HEK293 (cell line): ENCODE data around the gene SPRR5.

ENCODE experiments used
- CTCF ChIA-PET: fragments of 350-600 bp; formaldehyde crosslinking; extraction: SDS; loops from one replicate; lab custom pipeline; 2021; ENCODE audit warnings: antibody characterized with exemption; lab: Yijun Ruan, JAX
- POLR2A ChIA-PET: fragments of 300-600 bp; formaldehyde crosslinking; extraction: SDS; loops from one replicate; lab custom pipeline; 2020; ENCODE audit warnings: antibody characterized with exemption, inconsistent platforms; lab: Yijun Ruan, JAX
- H3K27ac ChIP-seq: fragments of 200-500 bp; sonication (Bioruptor generic); 2 replicates; pipeline ENCODE4 v1.5.1; 2014; ENCODE audit warnings: low read depth, low read length, control low read depth, inconsistent platforms; ENCODE audit errors: extremely low read depth
- H3K36me3 ChIP-seq, 2 experiments: fragments of 200-500 bp in 1 of 2; sonication (Bioruptor generic) in 1 of 2; 1 replicate in 1 of 2; 2 replicates in 1 of 2; pipeline ENCODE4 v1.5.1; 2014 to 2017; ENCODE audit warnings: inconsistent platforms in 2 of 2, low read length in 2 of 2; ENCODE audit not compliant: control insufficient read depth in 2 of 2, insufficient read depth in 1 of 2
- H3K4me1 ChIP-seq: fragments of 200-500 bp; sonication (Bioruptor generic); 2 replicates; pipeline ENCODE4 v1.5.1; 2014; ENCODE audit warnings: mild to moderate bottlenecking, low read length, inconsistent platforms; ENCODE audit not compliant: control insufficient read depth, insufficient read depth
- H3K4me3 ChIP-seq: 2 replicates; pipeline ENCODE4 v1.5.1; 2011; ENCODE audit warnings: low read depth, mild to moderate bottlenecking, control low read depth, low read length, moderate library complexity
- H3K9me3 ChIP-seq: fragments of 200-500 bp; sonication (Bioruptor generic); 2 replicates; pipeline ENCODE4 v1.5.1; 2014; ENCODE audit warnings: low read depth, low read length, inconsistent platforms; ENCODE audit not compliant: control insufficient read depth, insufficient read depth
- BCL6B ChIP-seq: fragments of 450-650 bp; formaldehyde crosslinking; IDR thresholded peaks from 2 replicates; pipeline ENCODE4 v1.5.1; 2017; ENCODE audit warnings: missing biosample characterization, missing genetic modification characterization
- EGR2 ChIP-seq: fragments of 450-650 bp; formaldehyde crosslinking; IDR thresholded peaks from 2 replicates; pipeline ENCODE4 v1.5.1; 2016; ENCODE audit warnings: low read depth, missing biosample characterization, missing genetic modification characterization
- IKZF3 ChIP-seq: fragments of 450-650 bp; IDR thresholded peaks from 2 replicates; pipeline ENCODE4 v1.5.0; 2018; ENCODE audit warnings: missing biosample characterization, mild to moderate bottlenecking, missing genetic modification characterization, moderate library complexity
- KLF16 ChIP-seq: fragments of 450-650 bp; formaldehyde crosslinking; IDR thresholded peaks from 2 replicates; pipeline ENCODE4 v1.5.1; 2017; ENCODE audit warnings: missing biosample characterization, missing genetic modification characterization
- PRDM1 ChIP-seq: fragments of 450-650 bp; formaldehyde crosslinking; IDR thresholded peaks from 2 replicates; pipeline ENCODE4; 2016; ENCODE audit warnings: missing biosample characterization, missing genetic modification characterization
- REPIN1 ChIP-seq: fragments of 450-650 bp; formaldehyde crosslinking; IDR thresholded peaks from 2 replicates; pipeline ENCODE4 v1.5.1; 2017; ENCODE audit warnings: missing biosample characterization, missing genetic modification characterization, low read depth
- SCRT2 ChIP-seq: fragments of 450-650 bp; formaldehyde crosslinking; IDR thresholded peaks from 2 replicates; pipeline ENCODE4 v1.5.1; 2016; ENCODE audit warnings: missing biosample characterization, missing genetic modification characterization
- ZBTB1 ChIP-seq: fragments of 450-650 bp; formaldehyde crosslinking; IDR thresholded peaks from 2 replicates; pipeline ENCODE4 v1.5.1; 2016; ENCODE audit warnings: missing biosample characterization, missing genetic modification characterization
- ZBTB17 ChIP-seq: fragments of 450-650 bp; formaldehyde crosslinking; IDR thresholded peaks from 2 replicates; pipeline ENCODE4 v1.5.1; 2016; ENCODE audit warnings: missing biosample characterization, missing genetic modification characterization
- ZBTB21 ChIP-seq: fragments of 450-650 bp; formaldehyde crosslinking; IDR thresholded peaks from 2 replicates; pipeline ENCODE4 v1.5.1; 2017; ENCODE audit warnings: missing biosample characterization, missing genetic modification characterization
- ZBTB8A ChIP-seq: fragments of 450-650 bp; formaldehyde crosslinking; IDR thresholded peaks from 2 replicates; pipeline ENCODE4 v1.5.1; 2016; ENCODE audit warnings: missing biosample characterization, missing genetic modification characterization
- ZEB2 ChIP-seq: fragments of 450-650 bp; formaldehyde crosslinking; IDR thresholded peaks from 2 replicates; pipeline ENCODE4 v1.5.1; 2016; ENCODE audit warnings: missing biosample characterization, missing genetic modification characterization
- ZFP37 ChIP-seq: fragments of 450-650 bp; formaldehyde crosslinking; IDR thresholded peaks from 2 replicates; pipeline ENCODE4 v1.5.1; 2016; ENCODE audit warnings: missing biosample characterization, missing genetic modification characterization
- ZIC2 ChIP-seq: fragments of 450-650 bp; formaldehyde crosslinking; IDR thresholded peaks from 2 replicates; pipeline ENCODE4 v1.5.1; 2016; ENCODE audit warnings: missing biosample characterization, missing genetic modification characterization
- ZNF114 ChIP-seq: fragments of 450-650 bp; formaldehyde crosslinking; IDR thresholded peaks from 2 replicates; pipeline ENCODE4 v1.5.0; 2017; ENCODE audit warnings: missing biosample characterization, missing genetic modification characterization
- ZNF175 ChIP-seq: fragments of 450-650 bp; formaldehyde crosslinking; IDR thresholded peaks from 2 replicates; pipeline ENCODE4 v1.5.1; 2016; ENCODE audit warnings: missing biosample characterization, missing genetic modification characterization
- ZNF239 ChIP-seq: fragments of 450-650 bp; formaldehyde crosslinking; IDR thresholded peaks from 2 replicates; pipeline ENCODE4 v1.5.1; 2016; ENCODE audit warnings: missing biosample characterization, missing genetic modification characterization
- ZNF248 ChIP-seq: fragments of 450-650 bp; formaldehyde crosslinking; IDR thresholded peaks from 2 replicates; pipeline ENCODE4 v1.5.1; 2017; ENCODE audit warnings: missing biosample characterization, missing genetic modification characterization
- ZNF311 ChIP-seq: fragments of 450-650 bp; formaldehyde crosslinking; IDR thresholded peaks from 2 replicates; pipeline ENCODE4 v1.5.1; 2017; ENCODE audit warnings: missing biosample characterization, missing genetic modification characterization, borderline replicate concordance
- ZNF341 ChIP-seq: fragments of 450-650 bp; formaldehyde crosslinking; IDR thresholded peaks from 2 replicates; pipeline ENCODE4; 2016; ENCODE audit warnings: low read depth, missing biosample characterization, missing genetic modification characterization
- ZNF394 ChIP-seq: fragments of 450-650 bp; formaldehyde crosslinking; IDR thresholded peaks from 2 replicates; pipeline ENCODE4 v1.5.1; 2016; ENCODE audit warnings: missing biosample characterization, missing genetic modification characterization, mild to moderate bottlenecking, moderate library complexity, borderline replicate concordance
- ZNF426 ChIP-seq: fragments of 450-650 bp; formaldehyde crosslinking; IDR thresholded peaks from 2 replicates; pipeline ENCODE4 v1.5.1; 2017; ENCODE audit warnings: missing biosample characterization, missing genetic modification characterization, mild to moderate bottlenecking, inconsistent platforms, moderate library complexity
- ZNF596 ChIP-seq: fragments of 450-650 bp; IDR thresholded peaks from 2 replicates; pipeline ENCODE4 v1.5.0; 2018; ENCODE audit warnings: missing biosample characterization, mild to moderate bottlenecking, missing genetic modification characterization, moderate library complexity
- ZNF621 ChIP-seq: fragments of 450-650 bp; formaldehyde crosslinking; IDR thresholded peaks from 2 replicates; pipeline ENCODE4 v1.5.1; 2017; ENCODE audit warnings: missing biosample characterization, missing genetic modification characterization
- ZNF623 ChIP-seq: fragments of 450-650 bp; formaldehyde crosslinking; IDR thresholded peaks from 2 replicates; pipeline ENCODE4 v1.5.1; 2016; ENCODE audit warnings: missing biosample characterization, missing genetic modification characterization
- ZNF692 ChIP-seq: fragments of 450-650 bp; formaldehyde crosslinking; IDR thresholded peaks from 2 replicates; pipeline ENCODE4 v1.5.1; 2016; ENCODE audit warnings: missing biosample characterization, missing genetic modification characterization
- TF ChIP-seq, protein P1 (sequence below): fragments of 450-650 bp; formaldehyde crosslinking; IDR thresholded peaks from 2 replicates; pipeline ENCODE4 v1.5.1; 2017; ENCODE audit warnings: missing biosample characterization, mild to moderate bottlenecking, missing genetic modification characterization, moderate library complexity
- TF ChIP-seq, protein P2 (sequence below): fragments of 450-650 bp; formaldehyde crosslinking; conservative IDR thresholded peaks from 2 replicates; pipeline ENCODE4 v1.5.1; 2016; ENCODE audit warnings: low read depth, missing biosample characterization, missing genetic modification characterization

Gene SPRR5

GRCh38 chr1:152954436-152954835 lies 7.4 kb downstream of the SPRR5 start (continued):
- TF ChIP-seq ZNF394 (tag by site-specific recombination) (no peak), EGR2 (no peak), ZNF175 (tag by site-specific recombination) (no peak), ZBTB17 (tag by site-specific recombination) (no peak), ZNF692 (tag by site-specific recombination) (no peak), BCL6B (no peak), ZNF248 (tag by site-specific recombination) (no peak)

GRCh38 chr1:152957561-152957960 lies 10.6 kb downstream of the SPRR5 start:
- Histone ChIP-seq H3K4me1 (no peaks in the 10 kb centered on the region), H3K27ac (no peak overlapping the region), H3K36me3 (no peaks in the 10 kb centered on the region), H3K9me3 (no peaks in the 10 kb centered on the region), H3K4me3 (no peak overlapping the region)
- TF ChIP-seq ZNF311 (tag by site-specific recombination) = no peak
- TF ChIP-seq ZNF114 (tag by site-specific recombination) = no peak
- no peak for TF ChIP-seq ZBTB8A (tag by site-specific recombination)
- no peak for TF ChIP-seq ZNF596 (tag by site-specific recombination)
- TF ChIP-seq SCRT2 (tag by site-specific recombination) = no peak
- no peak for TF ChIP-seq ZBTB1 (tag by site-specific recombination)
- no peak for TF ChIP-seq ZNF623 (tag by site-specific recombination)
- TF ChIP-seq ZBTB21 (tag by site-specific recombination) = no peak
- no peak for TF ChIP-seq ZNF621 (tag by site-specific recombination)
- TF ChIP-seq ZEB2 (tag by site-specific recombination) = no peak
- TF ChIP-seq ZNF341 (tag by site-specific recombination) = no peak
- no peak for TF ChIP-seq ZNF426 (tag by site-specific recombination)
- POLR2A ChIA-PET = no interaction called here
- CTCF ChIA-PET = interaction anchor here (0.9 kb wide), 1 partner anchor 86 kb away, joined by 3 read pairs; no protein-coding TSS in a partner anchor

DNA sequence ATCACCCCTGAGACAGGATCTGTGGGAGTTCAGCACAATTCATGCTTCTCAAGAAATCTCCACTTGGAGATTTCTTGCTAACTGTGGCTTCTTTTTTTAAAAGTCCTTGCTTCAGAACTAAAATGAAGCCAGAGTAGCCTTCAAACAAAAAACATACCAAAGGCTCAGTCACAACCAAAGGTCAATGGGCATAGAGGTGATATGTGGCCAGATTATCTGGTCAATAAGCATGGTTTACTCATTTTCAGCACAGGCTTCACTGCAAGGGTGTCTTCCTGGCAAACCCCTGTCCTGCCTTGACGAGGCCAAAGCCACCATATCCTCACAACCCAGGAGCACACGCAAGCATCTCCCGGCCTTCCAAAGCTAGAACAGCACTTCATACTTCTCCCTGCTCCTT lies 12.3 kb downstream of the SPRR5 start:
- H3K27ac ChIP-seq = no peak overlapping the region
- ChIA-PET POLR2A (no interaction called here), CTCF (no interaction called here)
- H3K4me3 ChIP-seq = no peak overlapping the region
- no peaks in the 10 kb centered on the region for H3K4me1 ChIP-seq
- H3K36me3 ChIP-seq = no peaks in the 10 kb centered on the region
- H3K9me3 ChIP-seq = no peaks in the 10 kb centered on the region
- TF ChIP-seq PRDM1 = no peak
- no peak for TF ChIP-seq ZNF239
- TF ChIP-seq KLF16 (tag by site-specific recombination) = no peak
- TF ChIP-seq, protein P1, sequence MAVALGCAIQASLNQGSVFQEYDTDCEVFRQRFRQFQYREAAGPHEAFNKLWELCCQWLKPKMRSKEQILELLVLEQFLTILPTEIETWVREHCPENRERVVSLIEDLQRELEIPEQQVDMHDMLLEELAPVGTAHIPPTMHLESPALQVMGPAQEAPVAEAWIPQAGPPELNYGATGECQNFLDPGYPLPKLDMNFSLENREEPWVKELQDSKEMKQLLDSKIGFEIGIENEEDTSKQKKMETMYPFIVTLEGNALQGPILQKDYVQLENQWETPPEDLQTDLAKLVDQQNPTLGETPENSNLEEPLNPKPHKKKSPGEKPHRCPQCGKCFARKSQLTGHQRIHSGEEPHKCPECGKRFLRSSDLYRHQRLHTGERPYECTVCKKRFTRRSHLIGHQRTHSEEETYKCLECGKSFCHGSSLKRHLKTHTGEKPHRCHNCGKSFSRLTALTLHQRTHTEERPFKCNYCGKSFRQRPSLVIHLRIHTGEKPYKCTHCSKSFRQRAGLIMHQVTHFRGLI = no peak
- TF ChIP-seq, protein P2, sequence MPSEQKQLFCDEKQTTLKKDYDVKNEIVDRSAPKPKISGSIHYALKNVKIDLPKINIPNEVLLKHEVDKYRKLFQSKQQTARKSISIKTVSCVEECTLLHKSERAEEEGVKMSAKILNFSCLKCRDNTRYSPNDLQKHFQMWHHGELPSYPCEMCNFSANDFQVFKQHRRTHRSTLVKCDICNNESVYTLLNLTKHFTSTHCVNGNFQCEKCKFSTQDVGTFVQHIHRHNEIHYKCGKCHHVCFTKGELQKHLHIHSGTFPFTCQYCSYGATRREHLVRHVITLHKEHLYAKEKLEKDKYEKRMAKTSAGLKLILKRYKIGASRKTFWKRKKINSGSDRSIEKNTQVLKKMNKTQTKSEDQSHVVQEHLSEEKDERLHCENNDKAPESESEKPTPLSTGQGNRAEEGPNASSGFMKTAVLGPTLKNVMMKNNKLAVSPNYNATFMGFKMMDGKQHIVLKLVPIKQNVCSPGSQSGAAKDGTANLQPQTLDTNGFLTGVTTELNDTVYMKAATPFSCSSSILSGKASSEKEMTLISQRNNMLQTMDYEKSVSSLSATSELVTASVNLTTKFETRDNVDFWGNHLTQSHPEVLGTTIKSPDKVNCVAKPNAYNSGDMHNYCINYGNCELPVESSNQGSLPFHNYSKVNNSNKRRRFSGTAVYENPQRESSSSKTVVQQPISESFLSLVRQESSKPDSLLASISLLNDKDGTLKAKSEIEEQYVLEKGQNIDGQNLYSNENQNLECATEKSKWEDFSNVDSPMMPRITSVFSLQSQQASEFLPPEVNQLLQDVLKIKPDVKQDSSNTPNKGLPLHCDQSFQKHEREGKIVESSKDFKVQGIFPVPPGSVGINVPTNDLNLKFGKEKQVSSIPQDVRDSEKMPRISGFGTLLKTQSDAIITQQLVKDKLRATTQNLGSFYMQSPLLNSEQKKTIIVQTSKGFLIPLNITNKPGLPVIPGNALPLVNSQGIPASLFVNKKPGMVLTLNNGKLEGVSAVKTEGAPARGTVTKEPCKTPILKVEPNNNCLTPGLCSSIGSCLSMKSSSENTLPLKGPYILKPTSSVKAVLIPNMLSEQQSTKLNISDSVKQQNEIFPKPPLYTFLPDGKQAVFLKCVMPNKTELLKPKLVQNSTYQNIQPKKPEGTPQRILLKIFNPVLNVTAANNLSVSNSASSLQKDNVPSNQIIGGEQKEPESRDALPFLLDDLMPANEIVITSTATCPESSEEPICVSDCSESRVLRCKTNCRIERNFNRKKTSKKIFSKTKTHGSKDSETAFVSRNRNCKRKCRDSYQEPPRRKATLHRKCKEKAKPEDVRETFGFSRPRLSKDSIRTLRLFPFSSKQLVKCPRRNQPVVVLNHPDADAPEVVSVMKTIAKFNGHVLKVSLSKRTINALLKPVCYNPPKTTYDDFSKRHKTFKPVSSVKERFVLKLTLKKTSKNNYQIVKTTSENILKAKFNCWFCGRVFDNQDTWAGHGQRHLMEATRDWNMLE = no peak
- TF ChIP-seq REPIN1 (tag by site-specific recombination) = no peak
- TF ChIP-seq ZFP37 (tag by site-specific recombination) = no peak
- no peak for TF ChIP-seq ZIC2 (tag by site-specific recombination)
- no peak for TF ChIP-seq IKZF3 (tag by site-specific recombination)
